Measurements from ENCODE around the gene CIAO2B. TPM values are rescaled to one million over a fixed set of nuclear protein-coding genes. Genes with fewer than 3 reads are reported as not detected.

CIAO2B gene
- total RNA-seq, 1 experiment from 2014 or later, result 83.0 TPM

DNA sequence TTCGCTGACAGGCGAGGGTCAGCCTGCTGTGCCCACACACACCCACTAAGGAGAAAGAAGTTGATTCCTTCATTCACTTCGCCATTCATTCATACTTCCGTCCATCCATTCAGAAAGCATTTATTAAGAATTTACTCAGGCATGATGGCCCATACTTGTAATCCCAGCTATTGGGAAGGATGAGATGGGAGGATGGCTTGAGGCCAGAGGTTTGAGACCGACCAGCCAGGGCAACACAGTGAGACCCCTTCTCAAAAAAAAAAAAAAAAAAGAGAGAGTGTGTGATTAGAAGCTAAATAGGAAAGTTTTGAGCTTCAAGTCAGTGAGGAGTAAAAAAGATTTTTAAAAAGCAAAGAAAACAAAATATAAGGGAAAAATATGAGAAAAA, 9.8 kb upstream of the CIAO2B start:
- no peak overlapping the region for H3K27ac Mint-ChIP-seq
- Histone ChIP-seq H3K9ac (ENCODE audit: extremely low read depth, insufficient read length, low read length) (no peak overlapping the region), H2BK5ac (ENCODE audit: insufficient read length, low read length) (no peak overlapping the region), H4K91ac (ENCODE audit: insufficient read length, low read depth, low read length) (no peak overlapping the region), H3K18ac (ENCODE audit: insufficient read length, low read depth, low read length) (no peak overlapping the region), H4K8ac (replicated peaks; ENCODE audit: insufficient read length, low read depth, low read length) (no peak overlapping the region), H3K79me1 (ENCODE audit: insufficient read depth, low read depth, low read length, poor library complexity, severe bottlenecking) (no peaks in the 10 kb centered on the region), H2BK12ac (ENCODE audit: insufficient read length, low read depth, low read length) (no peak overlapping the region), H2BK120ac (ENCODE audit: low read depth, low read length, poor library complexity, severe bottlenecking) (no peak overlapping the region), H2BK20ac (ENCODE audit: low read depth, low read length, poor library complexity, severe bottlenecking) (no peak overlapping the region), H3K4me1 (ENCODE audit: insufficient read depth, low read length) (no peaks in the 10 kb centered on the region), H2AK5ac (ENCODE audit: insufficient read length, low read length) (no peak overlapping the region), H4K20me1 (ENCODE audit: control insufficient read depth, insufficient read depth, insufficient read length) (no peaks in the 10 kb centered on the region), H2BK15ac (ENCODE audit: low read depth, low read length) (no peak overlapping the region), H4K5ac (ENCODE audit: insufficient read length, low read depth, low read length) (no peak overlapping the region), H2AFZ (ENCODE audit: low read length) (no peak overlapping the region), H3K27ac (ENCODE audit: insufficient read length, low read depth, low read length) (no peak overlapping the region), H3K27me3 (ENCODE audit: insufficient read depth, low read length) (peaks cover 7% of the 10 kb centered on the region; the same call in 1 of the 2 replicates), H3K23me2 (ENCODE audit: insufficient read length, low read depth, low read length, poor library complexity, severe bottlenecking) (no peaks in the 10 kb centered on the region), H3K79me2 (ENCODE audit: insufficient read depth, low read length) (no peaks in the 10 kb centered on the region), H3K23ac (ENCODE audit: insufficient read length, low read depth, low read length) (no peak overlapping the region), H3K56ac (ENCODE audit: insufficient read length, low read depth, low read length) (no peak overlapping the region), H3T11ph (ENCODE audit: low read length) (no peak overlapping the region), H3K4ac (ENCODE audit: low read depth, low read length) (no peak overlapping the region), H3K4me2 (ENCODE audit: insufficient read depth, insufficient read length, low read length) (no peak overlapping the region), H3K9me3 (ENCODE audit: control insufficient read depth, low read depth, low read length) (no peaks in the 10 kb centered on the region), H3K14ac (ENCODE audit: insufficient read depth, low read length) (no peak overlapping the region)
- H3K27me3 Mint-ChIP-seq (ENCODE audit: low read depth), result peaks cover 1% of the 10 kb centered on the region
- no peak overlapping the region for H3K4me3 Mint-ChIP-seq
- H3K9me3 Mint-ChIP-seq, result no peaks in the 10 kb centered on the region
- TF ChIP-seq, protein P1, sequence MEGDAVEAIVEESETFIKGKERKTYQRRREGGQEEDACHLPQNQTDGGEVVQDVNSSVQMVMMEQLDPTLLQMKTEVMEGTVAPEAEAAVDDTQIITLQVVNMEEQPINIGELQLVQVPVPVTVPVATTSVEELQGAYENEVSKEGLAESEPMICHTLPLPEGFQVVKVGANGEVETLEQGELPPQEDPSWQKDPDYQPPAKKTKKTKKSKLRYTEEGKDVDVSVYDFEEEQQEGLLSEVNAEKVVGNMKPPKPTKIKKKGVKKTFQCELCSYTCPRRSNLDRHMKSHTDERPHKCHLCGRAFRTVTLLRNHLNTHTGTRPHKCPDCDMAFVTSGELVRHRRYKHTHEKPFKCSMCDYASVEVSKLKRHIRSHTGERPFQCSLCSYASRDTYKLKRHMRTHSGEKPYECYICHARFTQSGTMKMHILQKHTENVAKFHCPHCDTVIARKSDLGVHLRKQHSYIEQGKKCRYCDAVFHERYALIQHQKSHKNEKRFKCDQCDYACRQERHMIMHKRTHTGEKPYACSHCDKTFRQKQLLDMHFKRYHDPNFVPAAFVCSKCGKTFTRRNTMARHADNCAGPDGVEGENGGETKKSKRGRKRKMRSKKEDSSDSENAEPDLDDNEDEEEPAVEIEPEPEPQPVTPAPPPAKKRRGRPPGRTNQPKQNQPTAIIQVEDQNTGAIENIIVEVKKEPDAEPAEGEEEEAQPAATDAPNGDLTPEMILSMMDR (conservative IDR thresholded peaks at IDR 0.05), result no peak
- H3K36me3 Mint-ChIP-seq (ENCODE audit: insufficient read depth in 1 of 3, low read depth in 3 of 3), result peaks cover 10 to 34% (median 34%) of the 10 kb centered on the region in 3 experiments; a peak in 6 of 7 replicates
- no CpG with 5 or more reads among the region's 5 CpGs for WGBS (ENCODE audit: extremely low coverage, insufficient read length, low lambda C conversion rate)
- DNase-seq, result no peak
- H3K4me1 Mint-ChIP-seq, result peaks cover 2 to 4% of the 10 kb centered on the region in 2 experiments; a peak in 2 of 4 replicates
